H9 (cell line): ENCODE results near the gene ECHS1. TPM values are rescaled to one million over a fixed set of nuclear protein-coding genes. Genes with fewer than 3 reads are reported as not detected.

ENCODE experiments used
- DNase-seq: peaks from one replicate; pipeline ENCODE4 v3.0.0-alpha.2; 2017
- H2AFZ ChIP-seq: one replicate; pipeline ENCODE4 v1.6.1; 2013; ENCODE audit warnings: mild to moderate bottlenecking, low read length, control low read depth, moderate library complexity
- H2AK5ac ChIP-seq: 2 replicates; pipeline ENCODE4 v1.6.1; 2013; ENCODE audit warnings: low read length, control low read depth, mixed read lengths; ENCODE audit not compliant: insufficient read length
- H2BK120ac ChIP-seq: one replicate; pipeline ENCODE4 v1.6.1; 2013; ENCODE audit warnings: low read depth, mild to moderate bottlenecking, low read length, control low read depth, inconsistent platforms; ENCODE audit not compliant: poor library complexity, severe bottlenecking
- H2BK12ac ChIP-seq: 2 replicates; pipeline ENCODE4 v1.6.1; 2013; ENCODE audit warnings: low read length, control low read depth, mixed read lengths, low read depth; ENCODE audit not compliant: insufficient read length
- H2BK15ac ChIP-seq: 2 replicates; pipeline ENCODE4 v1.6.1; 2013; ENCODE audit warnings: low read depth, low read length, control low read depth
- H2BK20ac ChIP-seq: one replicate; pipeline ENCODE4 v1.6.1; 2013; ENCODE audit warnings: low read depth, mild to moderate bottlenecking, low read length, control low read depth, inconsistent platforms; ENCODE audit not compliant: poor library complexity, severe bottlenecking
- H2BK5ac ChIP-seq: 2 replicates; pipeline ENCODE4 v1.6.1; 2013; ENCODE audit warnings: low read length, control low read depth, mixed read lengths; ENCODE audit not compliant: insufficient read length
- H3K14ac ChIP-seq: 2 replicates; pipeline ENCODE4 v1.6.1; 2013; ENCODE audit warnings: low read length, control low read depth; ENCODE audit not compliant: insufficient read depth
- H3K18ac ChIP-seq: 2 replicates; pipeline ENCODE4 v1.6.1; 2013; ENCODE audit warnings: low read depth, mild to moderate bottlenecking, mixed read lengths, low read length, control low read depth; ENCODE audit not compliant: insufficient read length
- H3K23ac ChIP-seq: 2 replicates; pipeline ENCODE4 v1.6.1; 2013; ENCODE audit warnings: low read length, control low read depth, mixed read lengths, low read depth; ENCODE audit not compliant: insufficient read length
- H3K23me2 ChIP-seq: 2 replicates; pipeline ENCODE4 v1.6.1; 2013; ENCODE audit warnings: low read depth, mild to moderate bottlenecking, mixed read lengths, low read length, control low read depth; ENCODE audit not compliant: insufficient read length, poor library complexity, severe bottlenecking
- H3K27ac ChIP-seq: 2 replicates; pipeline ENCODE4 v1.5.1; 2013; ENCODE audit warnings: low read length, control low read depth, mixed read lengths, low read depth; ENCODE audit not compliant: insufficient read length
- H3K27me3 ChIP-seq: 2 replicates; pipeline ENCODE4 v1.6.1; 2013; ENCODE audit warnings: low read length, control low read depth, inconsistent platforms; ENCODE audit not compliant: insufficient read depth
- H3K4ac ChIP-seq: 2 replicates; pipeline ENCODE4 v1.6.1; 2013; ENCODE audit warnings: low read depth, mild to moderate bottlenecking, control low read depth, inconsistent platforms, low read length, moderate library complexity
- H3K4me1 ChIP-seq: 2 replicates; pipeline ENCODE4 v1.6.1; 2013; ENCODE audit warnings: low read length, control low read depth, inconsistent platforms; ENCODE audit not compliant: insufficient read depth
- H3K4me2 ChIP-seq: 2 replicates; pipeline ENCODE4 v1.6.1; 2013; ENCODE audit warnings: low read length, control low read depth, mixed read lengths; ENCODE audit not compliant: insufficient read length, insufficient read depth
- H3K56ac ChIP-seq: 2 replicates; pipeline ENCODE4 v1.6.1; 2013; ENCODE audit warnings: low read depth, mild to moderate bottlenecking, mixed read lengths, low read length, control low read depth; ENCODE audit not compliant: insufficient read length
- H3K79me1 ChIP-seq: 2 replicates; pipeline ENCODE4 v1.6.1; 2013; ENCODE audit warnings: low read depth, mild to moderate bottlenecking, moderate library complexity, low read length, control low read depth, inconsistent platforms; ENCODE audit not compliant: insufficient read depth, poor library complexity, severe bottlenecking
- H3K79me2 ChIP-seq: 2 replicates; pipeline ENCODE4 v1.6.1; 2013; ENCODE audit warnings: low read length, control low read depth, inconsistent platforms; ENCODE audit not compliant: insufficient read depth
- H3K9ac ChIP-seq: 2 replicates; pipeline ENCODE4 v1.6.1; 2013; ENCODE audit warnings: low read length, control low read depth, mixed read lengths; ENCODE audit not compliant: insufficient read length; ENCODE audit errors: extremely low read depth
- H3K9me3 ChIP-seq: one replicate; pipeline ENCODE4 v1.6.1; 2013; ENCODE audit warnings: low read depth, low read length, inconsistent platforms; ENCODE audit not compliant: control insufficient read depth
- H3T11ph ChIP-seq: one replicate; pipeline ENCODE4 v1.6.1; 2013; ENCODE audit warnings: mild to moderate bottlenecking, low read length, control low read depth, inconsistent platforms
- H4K20me1 ChIP-seq: one replicate; pipeline ENCODE4 v1.6.1; 2013; ENCODE audit not compliant: control insufficient read depth, insufficient read length, insufficient read depth
- H4K5ac ChIP-seq: 2 replicates; pipeline ENCODE4 v1.6.1; 2013; ENCODE audit warnings: low read depth, mild to moderate bottlenecking, mixed read lengths, low read length, control low read depth; ENCODE audit not compliant: insufficient read length
- H4K8ac ChIP-seq: replicated peaks from 2 replicates; pipeline ENCODE4 v1.6.1; 2013; ENCODE audit warnings: low read length, control low read depth, mixed read lengths, low read depth; ENCODE audit not compliant: insufficient read length
- H4K91ac ChIP-seq: 2 replicates; pipeline ENCODE4 v1.6.1; 2013; ENCODE audit warnings: low read depth, mild to moderate bottlenecking, moderate library complexity, mixed read lengths, low read length, control low read depth; ENCODE audit not compliant: insufficient read length
- H3K27ac Mint-ChIP-seq, 3 experiments: 2 replicates in 2 of 3; 3 replicates in 1 of 3; pipeline ENCODE4 v1.8.0; 2020 to 2021; ENCODE audit warnings: mixed read lengths in 3 of 3, mild to moderate bottlenecking in 1 of 3, moderate library complexity in 1 of 3
- H3K27me3 Mint-ChIP-seq: 2 replicates; pipeline ENCODE4 v1.8.0; 2021; ENCODE audit warnings: low read depth, mild to moderate bottlenecking, moderate library complexity, mixed read lengths
- H3K36me3 Mint-ChIP-seq, 3 experiments: 2 replicates in 2 of 3; 3 replicates in 1 of 3; pipeline ENCODE4 v1.8.0; 2020 to 2021; ENCODE audit warnings: low read depth in 3 of 3, mixed read lengths in 3 of 3; ENCODE audit not compliant: insufficient read depth in 1 of 3
- H3K4me1 Mint-ChIP-seq, 2 experiments: 2 replicates each; pipeline ENCODE4 v1.8.0; 2020; ENCODE audit warnings: mixed read lengths in 2 of 2
- H3K4me3 Mint-ChIP-seq, 2 experiments: 2 replicates in 1 of 2; 3 replicates in 1 of 2; pipeline ENCODE4 v1.8.0; 2020 to 2021; ENCODE audit warnings: mild to moderate bottlenecking in 2 of 2, mixed read lengths in 2 of 2, moderate library complexity in 1 of 2
- H3K9me3 Mint-ChIP-seq, 2 experiments: 2 replicates in 1 of 2; 3 replicates in 1 of 2; pipeline ENCODE4 v1.8.0; 2020; ENCODE audit warnings: mild to moderate bottlenecking in 2 of 2, mixed read lengths in 2 of 2, moderate library complexity in 1 of 2
- WGBS: extraction: QIAGEN DNeasy Blood & Tissue Kit; methylation state at CpG from one replicate; pipeline ENCODE4 v1.1.7; 2013; ENCODE audit warnings: missing lambda C conversion rate, low lambda C conversion rate, mixed read lengths; ENCODE audit not compliant: insufficient read length; ENCODE audit errors: extremely low coverage; 5-methylcytosine and 5-hydroxymethylcytosine counted together
- total RNA-seq: library from RNA; stranded (reverse); gene quantifications from 2 replicates; pipeline ENCODE4 v1.2.1, GENCODE V29; 2021
- TF ChIP-seq, protein P1 (sequence below): fragments of 200-600 bp; sonication (generic); conservative IDR thresholded peaks from 3 replicates; pipeline ENCODE4 v1.8.0; 2021; ENCODE audit warnings: antibody characterized with exemption, mild to moderate bottlenecking

Gene ECHS1
- total RNA-seq, 1 experiment from 2014 or later, result 94.1 TPM

DNA sequence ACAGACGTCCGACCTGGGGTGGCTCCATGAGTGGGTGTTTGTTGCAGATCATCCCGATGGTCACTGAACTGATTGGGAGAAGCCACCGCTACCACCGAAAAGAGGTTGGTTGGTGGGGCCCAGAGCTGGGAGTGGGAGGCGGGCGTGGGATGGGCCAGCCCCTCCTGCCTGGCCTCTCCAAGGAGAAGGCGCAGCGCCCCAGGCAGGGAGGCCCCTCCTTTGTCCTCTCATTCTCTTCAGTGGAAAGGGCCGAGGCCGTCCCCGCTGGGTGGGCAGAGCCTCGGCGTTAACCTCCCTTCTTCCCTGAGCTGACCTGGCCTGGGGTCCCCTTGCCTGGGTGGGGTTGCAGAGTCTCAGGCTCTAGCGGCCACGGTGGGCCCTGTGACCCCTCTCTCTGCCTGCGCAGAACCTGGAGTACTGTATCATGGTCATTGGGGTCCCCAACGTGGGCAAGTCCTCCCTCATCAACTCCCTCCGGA lies 26.0 kb upstream of the ECHS1 start:
- WGBS, result no CpG with 5 or more reads among the region's 19 CpGs
- Histone ChIP-seq H2BK20ac (no peak overlapping the region), H3K79me1 (peaks cover 4% of the 10 kb centered on the region), H2AFZ (no peak overlapping the region), H3K56ac (no peak overlapping the region), H3K27me3 (no peaks in the 10 kb centered on the region), H2BK5ac (no peak overlapping the region), H3K27ac (no peak overlapping the region), H3K4me2 (no peak overlapping the region), H3T11ph (no peak overlapping the region), H3K79me2 (peaks cover 4% of the 10 kb centered on the region; the same call in 1 of the 2 replicates), H2AK5ac (no peak overlapping the region), H3K14ac (no peak overlapping the region), H3K9me3 (no peaks in the 10 kb centered on the region), H4K91ac (no peak overlapping the region), H2BK12ac (no peak overlapping the region), H4K8ac (no peak overlapping the region), H2BK120ac (no peak overlapping the region), H4K5ac (no peak overlapping the region), H3K23ac (no peak overlapping the region), H3K23me2 (peaks cover 5% of the 10 kb centered on the region), H3K4me1 (no peaks in the 10 kb centered on the region), H3K18ac (no peak overlapping the region), H3K4ac (no peak overlapping the region), H4K20me1 (no peaks in the 10 kb centered on the region), H2BK15ac (no peak overlapping the region), H3K9ac (no peak overlapping the region)
- H3K4me1 Mint-ChIP-seq, result peaks cover 5 to 8% of the 10 kb centered on the region in 2 experiments
- DNase-seq, result no peak
- no peaks in the 10 kb centered on the region for H3K27me3 Mint-ChIP-seq
- no peak overlapping the region for H3K27ac Mint-ChIP-seq
- peaks cover 57 to 77% (median 76%) of the 10 kb centered on the region in 3 experiments for H3K36me3 Mint-ChIP-seq
- H3K9me3 Mint-ChIP-seq, result no peaks in the 10 kb centered on the region
- TF ChIP-seq, protein P1, sequence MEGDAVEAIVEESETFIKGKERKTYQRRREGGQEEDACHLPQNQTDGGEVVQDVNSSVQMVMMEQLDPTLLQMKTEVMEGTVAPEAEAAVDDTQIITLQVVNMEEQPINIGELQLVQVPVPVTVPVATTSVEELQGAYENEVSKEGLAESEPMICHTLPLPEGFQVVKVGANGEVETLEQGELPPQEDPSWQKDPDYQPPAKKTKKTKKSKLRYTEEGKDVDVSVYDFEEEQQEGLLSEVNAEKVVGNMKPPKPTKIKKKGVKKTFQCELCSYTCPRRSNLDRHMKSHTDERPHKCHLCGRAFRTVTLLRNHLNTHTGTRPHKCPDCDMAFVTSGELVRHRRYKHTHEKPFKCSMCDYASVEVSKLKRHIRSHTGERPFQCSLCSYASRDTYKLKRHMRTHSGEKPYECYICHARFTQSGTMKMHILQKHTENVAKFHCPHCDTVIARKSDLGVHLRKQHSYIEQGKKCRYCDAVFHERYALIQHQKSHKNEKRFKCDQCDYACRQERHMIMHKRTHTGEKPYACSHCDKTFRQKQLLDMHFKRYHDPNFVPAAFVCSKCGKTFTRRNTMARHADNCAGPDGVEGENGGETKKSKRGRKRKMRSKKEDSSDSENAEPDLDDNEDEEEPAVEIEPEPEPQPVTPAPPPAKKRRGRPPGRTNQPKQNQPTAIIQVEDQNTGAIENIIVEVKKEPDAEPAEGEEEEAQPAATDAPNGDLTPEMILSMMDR, result no peak
- no peak overlapping the region for H3K4me3 Mint-ChIP-seq
